BLaER1 treated with 17β-estradiol and CSF1 and Interleukin-3, amounts not matched to agents 10 nM and 100 nM (cell line): ENCODE data around the gene TBC1D8.
A peak's percentile ranks its signal among the peaks of the same experiment; 100 is the strongest.

Experiments
- H3K27ac ChIP-seq, 11 experiments: shearing (Covaris generic); formaldehyde crosslinking; 2 replicates each; pipeline ENCODE4 v1.8.1; 2022
- H3K27me3 ChIP-seq, 11 experiments: shearing (Covaris generic); formaldehyde crosslinking; 2 replicates each; pipeline ENCODE4 v1.8.1; 2022
- H3K36me3 ChIP-seq, 11 experiments: shearing (Covaris generic); formaldehyde crosslinking; 2 replicates each; pipeline ENCODE4 v1.8.1; 2022
- H3K4me1 ChIP-seq, 10 experiments: shearing (Covaris generic); formaldehyde crosslinking; 2 replicates each; pipeline ENCODE4 v1.8.1; 2022
- H3K4me2 ChIP-seq, 11 experiments: shearing (Covaris generic); formaldehyde crosslinking; 2 replicates each; pipeline ENCODE4 v1.8.1; 2022
- H3K4me3 ChIP-seq, 10 experiments: shearing (Covaris generic); formaldehyde crosslinking; 2 replicates each; pipeline ENCODE4 v1.8.1; 2022
- H3K9ac ChIP-seq, 11 experiments: shearing (Covaris generic); formaldehyde crosslinking; 2 replicates each; pipeline ENCODE4 v1.8.1; 2022
- H3K9me3 ChIP-seq, 11 experiments: shearing (Covaris generic); formaldehyde crosslinking; replicated peaks in 1 of 11; 2 replicates each; pipeline ENCODE4 v1.8.1; 2022
- H4K20me1 ChIP-seq, 11 experiments: shearing (Covaris generic); formaldehyde crosslinking; 2 replicates each; pipeline ENCODE4 v1.8.1; 2022
- Cebpa-rat ChIP-seq, 11 experiments: shearing (Covaris generic); IDR thresholded peaks; 2 replicates each; pipeline ENCODE4 v1.8.1; 2022

TBC1D8 gene

DNA sequence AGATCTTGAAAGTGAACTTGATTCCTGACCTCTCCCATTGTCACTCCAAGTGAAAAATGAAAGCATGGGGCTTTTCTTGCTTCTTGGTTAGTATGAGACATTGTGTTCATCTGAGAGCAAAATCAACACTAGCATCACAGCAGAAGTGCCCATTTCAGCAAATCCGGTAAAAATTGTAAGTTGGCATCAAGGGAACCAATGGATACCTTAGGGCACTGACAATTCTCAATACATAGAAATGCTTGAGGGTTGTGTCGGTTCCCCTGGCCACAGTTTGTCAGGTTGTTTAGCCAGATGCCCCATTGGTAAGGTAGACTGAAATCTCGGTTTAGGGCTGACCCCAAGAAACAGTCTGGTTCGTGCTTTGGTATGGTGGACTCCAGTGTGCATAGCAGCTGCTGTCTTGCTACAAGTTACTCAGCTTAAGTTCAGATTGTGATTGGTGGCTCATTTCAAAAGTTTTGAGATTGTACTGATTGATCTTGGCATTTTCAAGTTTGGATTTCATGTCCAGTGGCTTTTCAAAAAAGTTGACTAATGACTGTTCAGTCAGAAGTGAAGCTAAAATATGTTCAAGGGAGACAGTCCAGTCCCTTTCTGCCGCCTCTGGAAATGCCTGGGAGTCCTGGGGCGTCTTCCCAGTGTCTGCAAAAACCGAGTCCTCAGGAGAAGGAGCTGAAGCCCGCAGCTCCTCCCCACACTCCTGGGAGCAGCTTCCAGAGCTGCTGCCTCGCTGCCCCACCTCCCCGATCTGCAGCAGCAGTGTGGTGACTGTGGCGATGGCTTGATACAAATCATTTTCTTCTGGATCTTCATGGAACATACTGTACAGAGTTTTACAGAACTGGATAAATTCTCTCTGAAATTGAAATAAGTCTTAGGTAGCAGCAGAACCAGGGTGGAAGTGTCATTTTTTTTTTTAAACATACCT lies 143.5 kb downstream of the TBC1D8 start:
- Histone ChIP-seq H3K9me3 (no peaks in the 10 kb centered on the region), H3K4me2 (peak overlapping the region in 4 of 11 experiments; percentile 1 to 97 (median 13); a peak in 4 of 22 replicates), H3K27ac (peak overlapping the region in 2 of 11 experiments; percentile 13 to 19; a peak in 1 of 22 replicates), H3K4me3 (no peak overlapping the region), H3K27me3 (no peaks in the 10 kb centered on the region), H3K4me1 (peaks cover 34 to 57% (median 47%) of the 10 kb centered on the region in 10 experiments), H3K36me3 (peaks cover 79 to 100% (median 89%) of the 10 kb centered on the region in 11 experiments), H4K20me1 (peaks cover 78 to 100% (median 98%) of the 10 kb centered on the region in 11 experiments), H3K9ac (peak overlapping the region in 8 of 11 experiments; percentile 3 to 58 (median 18); a peak in 5 of 22 replicates)
- no peak for TF ChIP-seq Cebpa-rat (IDR thresholded peaks at IDR 0.05)

DNA sequence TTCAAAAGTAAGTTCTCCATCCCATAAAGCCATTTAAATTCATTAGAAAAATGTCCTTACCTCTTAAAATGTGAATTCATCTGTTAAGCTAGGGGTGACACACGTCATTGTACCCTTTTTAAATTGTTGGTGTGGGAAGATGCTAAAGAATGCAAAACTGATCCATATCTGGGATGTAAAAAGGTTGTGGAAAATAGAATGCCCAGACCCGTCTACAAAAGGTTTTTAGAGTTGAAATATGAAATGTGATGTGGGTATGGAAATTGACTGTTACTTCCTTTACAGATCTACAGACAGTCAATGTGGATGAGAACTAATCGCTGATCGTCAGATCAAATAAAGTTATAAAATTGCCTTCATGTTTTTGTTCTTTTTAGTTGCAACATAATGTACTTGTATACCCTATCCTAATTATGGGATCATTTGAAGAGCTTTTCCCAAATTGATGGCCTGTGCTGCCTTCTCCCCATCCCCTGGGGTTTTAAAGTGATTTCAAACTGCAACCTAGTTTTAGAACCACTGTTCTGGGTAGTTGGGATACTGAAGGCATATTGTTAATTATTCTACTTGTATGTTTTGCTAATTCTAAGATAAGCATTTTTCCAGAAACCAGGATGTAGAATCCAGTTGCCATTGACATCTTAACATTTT lies 145.0 kb downstream of the TBC1D8 start:
- no peak for TF ChIP-seq Cebpa-rat (IDR thresholded peaks at IDR 0.05)
- H3K4me1 ChIP-seq: peaks cover 39 to 62% (median 50%) of the 10 kb centered on the region in 10 experiments
- H3K4me3 ChIP-seq: peak overlapping the region in 6 of 10 experiments; percentile 11 to 97 (median 84); a peak in 5 of 20 replicates
- peak overlapping the region in 8 of 11 experiments; percentile 25 to 99 (median 96); a peak in 10 of 22 replicates for H3K9ac ChIP-seq
- no peak overlapping the region for H3K27ac ChIP-seq
- peaks cover 0 to 6% (median 4%) of the 10 kb centered on the region in 11 experiments; a peak in 10 of 22 replicates for H3K9me3 ChIP-seq
- H3K4me2 ChIP-seq: peak overlapping the region in 10 of 11 experiments; percentile 85 to 97 (median 93); a peak in 19 of 22 replicates
- H4K20me1 ChIP-seq: peaks cover 66 to 87% (median 85%) of the 10 kb centered on the region in 11 experiments
- peaks cover 74 to 86% (median 82%) of the 10 kb centered on the region in 11 experiments for H3K36me3 ChIP-seq
- H3K27me3 ChIP-seq: no peaks in the 10 kb centered on the region

GRCh38 chr2:101004620-101005325 lies 146.4 kb downstream of the TBC1D8 start:
- H3K9me3 ChIP-seq: peaks cover 0 to 7% (median 4%) of the 10 kb centered on the region in 11 experiments; a peak in 10 of 22 replicates
- H3K27me3 ChIP-seq: no peaks in the 10 kb centered on the region
- H4K20me1 ChIP-seq: peaks cover 62 to 73% (median 71%) of the 10 kb centered on the region in 11 experiments
- peak overlapping the region; percentile 85 to 98 (median 93) for H3K4me2 ChIP-seq
- H3K4me1 ChIP-seq: peaks cover 39 to 62% (median 50%) of the 10 kb centered on the region in 10 experiments
- H3K4me3 ChIP-seq: peak overlapping the region in 9 of 10 experiments; percentile 82 to 97 (median 86); a peak in 18 of 20 replicates
- peak overlapping the region; percentile 94 to 99 (median 97) for H3K9ac ChIP-seq
- no peak for TF ChIP-seq Cebpa-rat (IDR thresholded peaks at IDR 0.05)
- H3K27ac ChIP-seq: peak overlapping the region in 8 of 11 experiments; percentile 16 to 99 (median 56); a peak in 13 of 22 replicates
- peaks cover 61 to 72% (median 69%) of the 10 kb centered on the region in 11 experiments for H3K36me3 ChIP-seq

DNA sequence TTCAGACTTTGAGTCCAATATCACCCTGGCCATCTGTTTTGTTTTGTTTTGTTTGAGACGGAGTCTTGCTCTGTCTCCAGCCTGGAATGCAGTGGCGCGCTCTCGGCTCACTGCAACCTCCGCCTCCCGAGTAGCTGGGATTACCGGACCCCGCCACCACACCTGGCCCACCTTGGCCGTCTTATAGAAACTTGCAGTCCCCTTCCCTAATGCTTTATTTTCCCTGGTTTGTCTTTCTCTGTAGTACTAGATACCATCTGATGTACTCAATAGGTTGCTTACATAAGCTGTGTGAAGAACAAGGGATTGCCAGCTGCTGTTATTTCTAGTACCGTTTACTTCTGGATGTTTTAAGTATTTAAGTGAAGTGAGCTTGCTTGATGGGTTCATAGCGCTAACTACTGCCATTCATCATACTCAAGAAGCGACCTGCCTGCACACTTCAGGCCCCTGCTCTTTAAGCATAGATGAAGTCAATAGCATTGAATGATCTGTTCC lies 147.9 kb downstream of the TBC1D8 start:
- Histone ChIP-seq H3K4me1 (peaks cover 39 to 56% (median 48%) of the 10 kb centered on the region in 10 experiments), H3K4me3 (peak overlapping the region; percentile 81 to 97 (median 86)), H3K4me2 (peak overlapping the region; percentile 85 to 98 (median 93)), H4K20me1 (peaks cover 55 to 58% (median 56%) of the 10 kb centered on the region in 11 experiments), H3K36me3 (peaks cover 53 to 58% (median 57%) of the 10 kb centered on the region in 11 experiments), H3K9ac (peak overlapping the region; percentile 94 to 99 (median 97)), H3K9me3 (peaks cover 0 to 7% (median 4%) of the 10 kb centered on the region in 11 experiments; a peak in 10 of 22 replicates), H3K27ac (peak overlapping the region; percentile 86 to 99 (median 95); a peak in 21 of 22 replicates), H3K27me3 (no peaks in the 10 kb centered on the region)
- no peak for TF ChIP-seq Cebpa-rat (IDR thresholded peaks at IDR 0.05)

DNA sequence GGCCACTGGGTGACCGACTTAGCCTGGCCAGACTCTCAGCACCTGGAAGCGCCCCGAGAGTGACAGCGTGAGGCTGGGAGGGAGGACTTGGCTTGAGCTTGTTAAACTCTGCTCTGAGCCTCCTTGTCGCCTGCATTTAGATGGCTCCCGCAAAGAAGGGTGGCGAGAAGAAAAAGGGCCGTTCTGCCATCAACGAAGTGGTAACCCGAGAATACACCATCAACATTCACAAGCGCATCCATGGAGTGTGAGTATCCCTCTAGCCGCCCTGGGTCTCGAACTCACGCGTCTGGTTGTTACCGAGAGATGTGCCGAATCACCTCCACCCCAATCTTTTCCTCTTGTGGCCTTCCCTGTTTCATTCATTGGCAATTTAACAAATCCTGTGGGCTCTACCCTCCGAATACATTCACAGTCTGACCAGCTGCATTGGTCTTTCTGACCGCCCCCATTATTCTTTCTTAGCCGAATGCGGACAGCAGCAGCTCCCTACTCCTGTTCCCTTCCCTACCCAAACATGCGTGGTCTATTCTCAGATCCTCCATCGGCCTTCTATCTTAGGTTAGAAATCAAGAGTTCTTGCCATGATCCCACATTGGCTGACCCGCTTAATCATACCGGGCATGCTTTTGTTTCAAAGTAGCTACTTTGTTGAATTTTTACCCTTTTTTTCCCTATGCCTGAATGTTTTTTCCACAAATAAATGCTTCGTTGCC lies 148.5 kb downstream of the TBC1D8 start:
- TF ChIP-seq Cebpa-rat (IDR thresholded peaks at IDR 0.05): no peak
- peak overlapping the region; percentile 94 to 99 (median 97) for H3K9ac ChIP-seq
- H3K4me1 ChIP-seq: peaks cover 34 to 49% (median 46%) of the 10 kb centered on the region in 10 experiments
- peaks cover 0 to 7% (median 4%) of the 10 kb centered on the region in 11 experiments; a peak in 10 of 22 replicates for H3K9me3 ChIP-seq
- peak overlapping the region; percentile 81 to 97 (median 86) for H3K4me3 ChIP-seq
- H3K4me2 ChIP-seq: peak overlapping the region; percentile 85 to 98 (median 93)
- no peaks in the 10 kb centered on the region for H3K27me3 ChIP-seq
- peaks cover 49 to 52% (median 50%) of the 10 kb centered on the region in 11 experiments for H4K20me1 ChIP-seq
- H3K36me3 ChIP-seq: peaks cover 47 to 52% (median 51%) of the 10 kb centered on the region in 11 experiments
- H3K27ac ChIP-seq: peak overlapping the region; percentile 86 to 99 (median 95)

DNA sequence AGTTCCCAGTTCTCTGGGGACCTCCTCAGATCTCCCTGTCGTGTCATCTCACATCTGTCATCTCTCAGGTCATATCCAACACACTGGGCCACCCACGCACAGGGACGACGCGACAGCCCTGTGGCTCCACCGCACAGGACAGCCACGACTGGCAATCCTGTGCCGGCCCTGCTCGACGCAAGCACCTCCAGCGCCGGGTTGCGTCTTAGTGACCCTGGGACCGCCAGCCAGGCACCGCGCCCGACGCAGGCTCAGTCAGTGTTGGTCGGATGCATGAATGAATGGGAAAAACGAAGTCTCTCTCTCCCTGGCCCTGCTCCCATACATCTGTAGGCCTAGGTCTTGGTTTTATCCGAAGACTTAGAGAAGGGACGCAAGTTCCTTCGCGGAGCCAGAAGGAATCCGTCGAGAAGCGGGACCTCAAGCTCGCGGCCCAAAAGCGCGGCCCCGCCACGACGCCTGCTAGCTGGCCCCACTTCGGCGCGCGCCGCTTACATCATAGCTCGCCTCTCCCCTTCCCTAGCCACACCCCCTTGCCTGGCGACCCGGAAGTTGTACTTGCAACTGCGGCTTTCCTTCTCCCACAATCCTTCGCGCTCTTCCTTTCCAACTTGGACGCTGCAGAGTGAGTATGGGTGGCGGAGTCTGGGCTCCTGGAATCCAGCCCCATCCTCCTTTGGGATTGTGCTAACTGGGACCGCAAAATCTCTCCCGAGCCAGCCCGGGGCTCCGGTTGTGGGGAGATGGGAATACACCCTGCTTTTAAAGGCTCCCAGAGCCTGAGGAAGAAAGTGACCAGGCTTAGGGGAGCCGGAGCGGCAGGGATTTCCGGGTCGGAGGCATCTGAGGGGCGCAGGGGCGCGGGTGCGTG lies 149.3 kb downstream of the TBC1D8 start, which contains the start of gene RPL31:
Gene RPL31 (plus strand): TSS at position 599 of the 871 bp plus-strand sequence. CDS start 413 bp downstream, outside the sequence.
- H3K4me1 ChIP-seq: peaks cover 34 to 43% (median 39%) of the 10 kb centered on the region in 10 experiments
- peak within 1 kb of the TSS; percentile 85 to 98 (median 93) for H3K4me2 ChIP-seq
- peaks cover 41 to 44% (median 42%) of the 10 kb centered on the region in 11 experiments for H4K20me1 ChIP-seq
- peaks cover 0 to 7% (median 4%) of the 10 kb centered on the region in 11 experiments; a peak in 10 of 22 replicates for H3K9me3 ChIP-seq
- peak in 4 of 11 experiments; percentile 27 to 44 (median 42); a peak in 5 of 22 replicates for TF ChIP-seq Cebpa-rat (IDR thresholded peaks at IDR 0.05)
- peak within 1 kb of the TSS; percentile 94 to 99 (median 97) for H3K9ac ChIP-seq
- H3K27me3 ChIP-seq: no peaks in the 10 kb centered on the region
- peaks cover 39 to 44% (median 43%) of the 10 kb centered on the region in 11 experiments for H3K36me3 ChIP-seq
- peak within 1 kb of the TSS; percentile 86 to 99 (median 95) for H3K27ac ChIP-seq
- H3K4me3 ChIP-seq: peak within 1 kb of the TSS; percentile 81 to 97 (median 86)
